Measurements from ENCODE around the gene VIPR1.

DNA sequence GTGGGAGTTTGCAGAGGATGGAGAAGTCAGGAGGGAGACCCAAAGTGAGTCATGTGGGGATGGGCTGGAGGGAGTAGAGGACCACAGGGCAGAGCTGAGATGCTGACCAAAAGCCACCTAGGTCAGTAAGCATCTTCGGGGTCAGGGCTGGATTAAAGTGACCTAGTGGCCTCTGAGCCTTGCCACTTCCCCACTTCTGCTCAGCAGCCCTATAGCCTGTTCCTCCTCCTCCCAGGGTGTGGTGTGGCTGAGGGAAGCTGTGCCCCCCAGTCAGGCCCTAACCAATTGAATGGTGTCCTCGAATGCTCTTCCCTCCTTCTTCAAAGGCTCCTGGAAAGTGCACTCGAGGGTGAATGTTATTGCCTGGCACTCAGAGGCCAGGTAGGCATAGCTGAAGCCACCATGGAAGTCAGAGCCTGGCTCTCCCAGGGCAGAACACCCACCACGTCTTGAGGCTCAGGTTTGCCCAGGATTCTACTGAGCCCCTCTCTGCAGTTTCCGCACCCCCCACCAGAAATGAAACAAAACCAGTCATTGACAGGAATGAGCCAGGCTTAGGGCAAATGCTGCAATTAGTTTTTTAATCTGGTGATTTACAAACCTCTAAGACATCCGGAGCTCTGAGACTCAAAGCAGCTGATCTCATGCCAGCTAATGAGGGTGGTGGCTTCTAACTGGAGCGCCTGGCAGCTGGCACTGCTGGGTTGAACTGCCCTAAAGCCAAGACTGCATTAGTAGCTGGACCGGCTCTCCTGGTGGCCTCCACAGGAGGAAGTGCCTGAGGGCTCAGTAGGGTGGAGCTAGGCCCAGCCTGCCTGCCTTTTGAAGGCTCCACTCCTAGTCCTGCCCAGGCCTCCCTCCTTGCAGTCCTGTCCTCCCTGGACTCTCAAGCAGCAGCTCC, 26.0 kb upstream of the VIPR1 start:
- TF ChIP-seq, protein P1, sequence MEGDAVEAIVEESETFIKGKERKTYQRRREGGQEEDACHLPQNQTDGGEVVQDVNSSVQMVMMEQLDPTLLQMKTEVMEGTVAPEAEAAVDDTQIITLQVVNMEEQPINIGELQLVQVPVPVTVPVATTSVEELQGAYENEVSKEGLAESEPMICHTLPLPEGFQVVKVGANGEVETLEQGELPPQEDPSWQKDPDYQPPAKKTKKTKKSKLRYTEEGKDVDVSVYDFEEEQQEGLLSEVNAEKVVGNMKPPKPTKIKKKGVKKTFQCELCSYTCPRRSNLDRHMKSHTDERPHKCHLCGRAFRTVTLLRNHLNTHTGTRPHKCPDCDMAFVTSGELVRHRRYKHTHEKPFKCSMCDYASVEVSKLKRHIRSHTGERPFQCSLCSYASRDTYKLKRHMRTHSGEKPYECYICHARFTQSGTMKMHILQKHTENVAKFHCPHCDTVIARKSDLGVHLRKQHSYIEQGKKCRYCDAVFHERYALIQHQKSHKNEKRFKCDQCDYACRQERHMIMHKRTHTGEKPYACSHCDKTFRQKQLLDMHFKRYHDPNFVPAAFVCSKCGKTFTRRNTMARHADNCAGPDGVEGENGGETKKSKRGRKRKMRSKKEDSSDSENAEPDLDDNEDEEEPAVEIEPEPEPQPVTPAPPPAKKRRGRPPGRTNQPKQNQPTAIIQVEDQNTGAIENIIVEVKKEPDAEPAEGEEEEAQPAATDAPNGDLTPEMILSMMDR (IDR thresholded peaks at IDR 0.05), result no peak
- TF ChIP-seq EP300 (IDR thresholded peaks at IDR 0.05) (no peak), POLR2A (IDR thresholded peaks at IDR 0.05) (no peak)
